ENCODE measurements around the gene AS3MT. TPM values are rescaled to one million over a fixed set of nuclear protein-coding genes. Genes with fewer than 3 reads are reported as not detected.
"Not testable (repeated sequence)": the region's sequence is repeated elsewhere in the genome, so short reads cannot be mapped to it uniquely, and the experiment has no call there.

The AS3MT gene
- total RNA-seq, 1 donor from 2014 or later = 17.1 TPM

- DNase-seq (ENCODE audit: low read depth) = no peak
- TF ChIP-seq, protein P1, sequence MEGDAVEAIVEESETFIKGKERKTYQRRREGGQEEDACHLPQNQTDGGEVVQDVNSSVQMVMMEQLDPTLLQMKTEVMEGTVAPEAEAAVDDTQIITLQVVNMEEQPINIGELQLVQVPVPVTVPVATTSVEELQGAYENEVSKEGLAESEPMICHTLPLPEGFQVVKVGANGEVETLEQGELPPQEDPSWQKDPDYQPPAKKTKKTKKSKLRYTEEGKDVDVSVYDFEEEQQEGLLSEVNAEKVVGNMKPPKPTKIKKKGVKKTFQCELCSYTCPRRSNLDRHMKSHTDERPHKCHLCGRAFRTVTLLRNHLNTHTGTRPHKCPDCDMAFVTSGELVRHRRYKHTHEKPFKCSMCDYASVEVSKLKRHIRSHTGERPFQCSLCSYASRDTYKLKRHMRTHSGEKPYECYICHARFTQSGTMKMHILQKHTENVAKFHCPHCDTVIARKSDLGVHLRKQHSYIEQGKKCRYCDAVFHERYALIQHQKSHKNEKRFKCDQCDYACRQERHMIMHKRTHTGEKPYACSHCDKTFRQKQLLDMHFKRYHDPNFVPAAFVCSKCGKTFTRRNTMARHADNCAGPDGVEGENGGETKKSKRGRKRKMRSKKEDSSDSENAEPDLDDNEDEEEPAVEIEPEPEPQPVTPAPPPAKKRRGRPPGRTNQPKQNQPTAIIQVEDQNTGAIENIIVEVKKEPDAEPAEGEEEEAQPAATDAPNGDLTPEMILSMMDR (conservative IDR thresholded peaks at IDR 0.05; ENCODE audit: low read depth, low read length) = no peak
- no peak overlapping the region for H3K4me3 ChIP-seq (ENCODE audit: low read depth, low read length)
Observed at GRCh38 chr10:102841827-102842345, 27.4 kb upstream of the AS3MT start.

DNA sequence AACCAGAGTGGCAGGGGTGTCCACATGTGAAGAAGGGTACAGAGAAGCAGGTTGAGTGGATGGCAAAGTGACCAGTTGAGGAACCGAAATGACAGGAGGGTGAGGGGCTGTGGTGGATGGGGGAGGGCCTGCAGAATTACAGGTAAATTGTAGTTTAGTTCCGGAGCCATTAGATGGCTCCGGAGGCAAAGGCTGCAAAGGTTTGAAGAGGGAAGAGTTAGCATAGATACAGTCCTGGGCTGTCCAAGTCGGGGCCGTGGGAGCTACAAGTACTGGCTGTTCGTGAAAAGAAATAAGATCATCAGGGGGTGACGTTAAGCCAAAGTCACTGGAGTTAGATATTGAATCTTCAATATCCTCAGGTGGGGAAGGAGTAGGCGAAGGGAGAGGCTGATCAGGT lies 26.1 kb upstream of the AS3MT start:
- TF ChIP-seq, protein P1 (conservative IDR thresholded peaks at IDR 0.05; ENCODE audit: low read depth, low read length) = peak; percentile 11
- DNase-seq (ENCODE audit: low read depth); H3K4me3 ChIP-seq (ENCODE audit: low read depth, low read length): not testable (repeated sequence)

DNA sequence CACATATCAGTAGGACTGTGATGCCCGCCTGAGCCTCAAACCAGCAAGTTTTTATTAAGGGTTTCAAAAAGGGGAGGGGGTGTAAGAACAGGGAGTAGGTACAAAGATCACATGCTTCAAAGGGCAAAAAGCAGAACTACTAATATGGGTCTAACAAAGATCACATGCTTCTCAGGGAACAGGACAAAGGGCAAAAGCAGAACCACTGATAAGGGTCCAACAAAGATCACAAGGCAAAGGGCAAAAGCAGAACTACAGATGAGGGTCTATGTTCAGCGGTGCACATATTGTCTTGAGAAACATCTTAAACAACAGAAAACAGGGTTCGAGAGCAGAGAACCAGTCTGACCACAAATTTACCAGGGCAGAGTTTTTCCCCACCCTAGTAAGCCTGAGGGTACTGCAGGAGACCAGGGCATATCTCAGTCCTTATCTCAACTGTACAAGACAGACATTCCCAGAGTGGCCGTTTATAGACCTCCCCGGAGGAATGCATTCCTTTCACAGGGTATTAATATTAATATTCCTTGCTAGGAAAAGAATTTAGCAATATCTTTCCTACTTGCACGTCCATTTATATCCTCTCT lies 25.0 kb upstream of the AS3MT start:
- not testable (repeated sequence) for H3K4me3 ChIP-seq (ENCODE audit: low read depth, low read length); DNase-seq (ENCODE audit: low read depth)

DNA sequence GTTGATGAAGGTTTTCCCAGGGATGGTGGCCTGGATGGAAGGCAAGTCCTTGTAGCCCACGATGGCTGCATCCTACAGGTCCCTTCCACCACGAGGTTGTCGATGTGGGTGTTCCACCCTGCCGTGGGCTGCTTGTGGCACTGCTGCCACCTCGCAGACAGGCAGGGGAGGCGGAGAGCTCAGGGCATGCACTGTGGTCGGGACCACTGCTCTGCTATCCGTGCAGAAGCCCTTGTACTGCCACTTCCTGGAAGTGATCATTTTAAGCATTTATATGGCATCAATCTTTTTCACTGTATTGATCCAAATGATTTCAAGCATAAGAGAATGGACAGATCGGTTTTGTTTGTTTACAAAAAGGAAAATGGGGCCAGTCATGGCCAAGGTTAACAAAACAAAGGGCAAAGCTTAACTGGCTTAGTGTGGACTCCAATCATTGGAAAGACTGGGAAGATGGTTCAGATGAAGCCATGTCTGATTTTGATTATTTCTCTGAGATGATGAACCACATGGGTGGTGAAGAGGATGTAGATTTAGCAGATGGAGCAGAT lies 23.8 kb upstream of the AS3MT start:
- no peak overlapping the region for H3K4me3 ChIP-seq (ENCODE audit: low read depth, low read length)
- no peak for DNase-seq (ENCODE audit: low read depth)
- TF ChIP-seq, protein P1 (conservative IDR thresholded peaks at IDR 0.05; ENCODE audit: low read depth, low read length) = no peak

DNA sequence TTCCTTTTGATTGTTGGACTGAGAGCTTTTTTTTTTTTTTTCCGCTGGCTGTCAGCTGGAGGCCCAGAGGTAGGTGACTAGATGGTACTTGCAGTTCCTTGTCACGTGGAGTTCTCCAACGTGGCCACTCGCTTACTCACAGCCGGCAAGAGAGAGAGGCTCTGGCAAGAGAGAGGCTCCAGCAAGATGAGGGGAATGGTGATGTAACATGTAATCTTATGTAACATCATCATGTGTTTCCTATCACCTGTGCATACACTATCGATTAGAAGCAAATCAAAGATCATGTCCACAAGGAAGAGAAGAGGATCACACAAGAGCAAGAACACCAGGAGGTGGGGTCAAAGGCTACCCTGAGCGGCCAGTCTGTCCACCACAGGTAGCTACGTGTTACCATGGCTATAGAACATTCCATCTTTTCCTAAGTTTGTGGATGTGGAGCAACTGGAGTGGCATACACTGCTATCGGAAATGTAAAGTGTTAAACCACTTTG lies 19.2 kb upstream of the AS3MT start:
- TF ChIP-seq, protein P1 (conservative IDR thresholded peaks at IDR 0.05; ENCODE audit: low read depth, low read length) = no peak
- DNase-seq (ENCODE audit: low read depth) = no peak
- no peak overlapping the region for H3K4me3 ChIP-seq (ENCODE audit: low read depth, low read length)

GRCh38 chr10:102853237-102853636 lies 16.0 kb upstream of the AS3MT start:
- not testable (repeated sequence) for H3K4me3 ChIP-seq (ENCODE audit: low read depth, low read length); DNase-seq (ENCODE audit: low read depth)

DNA sequence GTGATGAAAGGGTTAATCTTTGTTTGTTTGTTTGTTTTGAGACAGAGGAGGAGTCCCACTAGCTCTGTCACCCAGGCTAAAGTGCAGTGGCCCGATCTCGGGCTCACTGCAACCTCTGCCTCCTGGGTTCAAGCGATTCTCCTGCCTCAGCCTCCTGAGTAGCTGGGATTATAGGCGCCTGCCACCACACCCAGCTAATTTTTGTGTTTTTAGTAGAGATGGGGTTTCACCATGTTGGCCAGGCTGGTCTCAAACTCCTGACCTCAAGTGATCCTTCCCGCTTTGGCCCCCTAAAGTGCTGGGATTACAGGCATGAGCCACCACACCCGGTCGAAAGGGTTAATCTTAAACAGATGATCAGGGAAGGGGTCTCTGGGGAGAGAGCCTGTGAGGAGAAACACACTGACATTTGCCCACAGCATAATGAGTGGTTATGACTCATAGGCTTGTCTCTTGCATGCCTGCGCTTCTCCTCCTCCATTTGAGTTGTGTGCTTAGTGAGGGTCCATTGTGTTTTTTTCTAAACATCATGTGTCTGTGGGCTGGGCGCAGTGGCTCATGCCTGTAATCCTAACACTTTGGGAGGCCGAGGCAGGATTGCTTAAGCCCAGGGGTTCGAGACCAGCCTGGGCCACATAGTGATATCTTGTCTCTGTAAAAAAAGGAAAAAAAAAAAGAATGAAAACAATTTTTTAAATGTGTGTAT lies 13.4 kb upstream of the AS3MT start:
- not testable (repeated sequence) for H3K4me3 ChIP-seq (ENCODE audit: low read depth, low read length)
- peak; percentile 60 for DNase-seq (ENCODE audit: low read depth)

DNA sequence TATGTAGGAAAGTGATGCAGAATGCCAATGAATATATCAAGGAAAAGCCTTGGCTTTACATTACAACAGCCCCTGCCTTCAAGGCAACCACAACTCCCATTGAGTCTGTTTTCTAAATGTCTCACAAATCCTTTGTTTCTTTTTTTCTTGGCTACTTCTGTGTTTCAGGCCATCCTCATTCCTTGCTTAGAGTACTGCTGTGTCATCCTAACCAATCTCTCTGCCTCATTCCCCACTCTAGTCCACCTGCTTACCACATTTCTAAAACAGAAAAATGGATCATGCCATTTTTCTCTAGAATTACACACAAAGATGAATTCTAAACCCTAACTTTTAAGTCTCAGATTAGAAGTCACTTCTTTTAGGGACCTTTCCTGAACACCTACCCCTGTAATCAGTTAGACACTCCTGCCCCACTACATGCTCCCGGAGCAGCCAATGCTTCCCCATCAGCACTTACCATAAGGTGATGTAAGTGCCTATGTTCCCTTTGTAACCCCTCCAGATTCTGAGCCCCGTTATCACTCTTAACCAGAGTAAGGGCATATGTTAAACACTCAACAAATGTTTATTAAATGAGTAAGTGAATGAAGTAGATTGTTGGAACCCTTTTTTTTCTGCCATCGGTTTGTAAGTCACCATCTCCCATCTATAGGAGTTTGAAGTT lies 12.4 kb upstream of the AS3MT start:
- no peak overlapping the region for H3K4me3 ChIP-seq (ENCODE audit: low read depth, low read length)
- TF ChIP-seq, protein P1 (conservative IDR thresholded peaks at IDR 0.05; ENCODE audit: low read depth, low read length) = no peak
- DNase-seq (ENCODE audit: low read depth) = no peak

All from epithelial cell of proximal tubule (primary cell).